AG08395 (cell line): Measurements from ENCODE around the gene CORO2A.
"Not testable (repeated sequence)": the region's sequence is repeated elsewhere in the genome, so short reads cannot be mapped to it uniquely, and the experiment has no call there.

Experiments
- DNase-seq: peaks from one replicate; pipeline ENCODE4 v3.0.0; 2012; ENCODE audit warnings: mixed read lengths, low spot score

CORO2A gene

GRCh38 chr9:98117097-98117496 lies 75.3 kb downstream of the CORO2A start:
- not testable (repeated sequence) for DNase-seq

- DNase-seq: no peak
Observed at GRCh38 chr9:98109052-98109451, 83.4 kb downstream of the CORO2A start.

DNA sequence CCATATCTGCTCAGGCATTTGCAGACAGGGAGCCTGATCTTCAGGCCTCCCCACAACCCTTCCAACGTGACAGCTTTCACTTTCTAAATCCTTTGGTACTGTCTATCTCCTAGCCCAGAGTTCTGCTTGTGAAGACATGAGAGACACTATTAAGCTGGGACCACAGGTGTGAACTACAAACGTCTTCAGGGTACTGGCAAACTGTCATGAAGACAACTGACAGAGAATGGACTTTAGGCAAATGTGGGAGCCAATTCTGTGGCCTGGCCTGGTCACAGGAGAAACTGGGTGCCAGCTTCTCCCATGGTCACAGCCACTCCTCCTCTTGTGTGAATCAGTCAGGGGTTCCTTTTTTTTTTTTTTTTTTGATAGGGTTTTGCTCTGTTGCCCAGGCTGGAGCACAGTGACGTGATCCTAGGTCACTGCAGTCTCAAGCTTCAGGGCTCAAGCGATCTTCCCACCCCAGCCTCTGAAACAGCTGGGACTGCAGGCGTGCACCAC lies 83.9 kb downstream of the CORO2A start:
- no peak for DNase-seq

DNA sequence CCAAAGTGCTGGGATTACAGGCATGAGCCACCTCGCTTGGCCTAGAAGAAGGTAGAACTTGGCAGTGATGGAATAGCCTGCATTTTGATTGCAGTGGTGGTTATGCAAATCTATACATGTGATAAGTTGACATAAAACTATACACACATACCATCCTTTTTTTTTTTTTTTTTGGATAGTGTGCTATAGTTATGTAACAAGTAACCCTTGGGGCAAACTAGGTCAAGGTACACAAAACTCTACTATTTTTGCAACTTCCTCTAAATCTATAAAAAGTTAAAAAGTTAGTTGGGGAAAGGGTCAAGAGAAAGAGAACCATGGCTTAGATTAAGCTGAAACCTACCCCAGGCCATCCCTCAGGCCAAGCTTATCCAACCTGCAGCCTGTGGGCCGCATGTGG lies 84.5 kb downstream of the CORO2A start:
- no peak for DNase-seq

DNA sequence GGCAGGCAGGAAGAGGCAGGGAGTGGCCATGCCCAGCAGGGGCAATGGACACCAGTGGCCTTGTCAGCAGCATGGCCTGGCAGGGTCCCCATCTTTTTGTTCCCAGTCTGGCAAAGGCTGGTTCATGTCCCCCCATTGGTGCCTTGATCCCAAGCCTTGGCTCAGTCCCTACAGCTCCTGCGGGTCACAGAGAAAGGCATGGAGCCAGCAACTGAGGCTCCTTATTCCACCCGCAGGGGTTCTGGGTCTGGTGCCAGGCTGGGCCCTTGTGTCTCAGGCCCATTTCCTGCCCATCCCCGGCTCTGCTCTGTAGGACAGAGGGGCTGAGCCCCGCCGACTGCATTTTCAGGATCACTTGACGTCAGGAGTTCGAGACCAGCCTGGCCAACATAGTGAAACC lies 87.4 kb downstream of the CORO2A start:
- no peak for DNase-seq

DNA sequence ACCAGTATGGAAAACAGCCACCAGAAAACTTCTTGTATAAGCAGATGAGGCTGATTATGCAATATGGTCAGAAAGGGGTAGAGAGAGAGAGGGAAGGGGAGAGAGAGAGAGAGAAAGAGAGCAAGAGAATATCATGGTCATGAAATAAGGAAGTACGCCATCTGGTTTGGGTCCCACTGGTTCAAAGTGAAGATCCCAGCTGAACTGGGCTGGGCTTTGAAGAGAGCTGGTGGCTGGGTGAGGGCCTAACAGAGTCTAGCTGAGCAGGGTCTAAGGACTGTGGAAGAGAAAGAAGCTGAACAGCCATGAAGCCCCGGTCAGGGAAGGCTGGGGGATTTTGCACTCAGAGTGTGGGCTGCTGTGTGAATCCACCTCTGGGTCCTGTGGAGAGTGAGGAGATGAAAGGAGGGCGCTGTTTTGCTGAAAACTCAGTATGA lies 88.0 kb downstream of the CORO2A start:
- DNase-seq: no peak

- DNase-seq: no peak
Observed at GRCh38 chr9:98101868-98102273, 90.6 kb downstream of the CORO2A start.

- DNase-seq: no peak
Observed at GRCh38 chr9:98101416-98101815, 91.0 kb downstream of the CORO2A start.

- no peak for DNase-seq
Observed at GRCh38 chr9:98100456-98100855, 92.0 kb downstream of the CORO2A start.

DNA sequence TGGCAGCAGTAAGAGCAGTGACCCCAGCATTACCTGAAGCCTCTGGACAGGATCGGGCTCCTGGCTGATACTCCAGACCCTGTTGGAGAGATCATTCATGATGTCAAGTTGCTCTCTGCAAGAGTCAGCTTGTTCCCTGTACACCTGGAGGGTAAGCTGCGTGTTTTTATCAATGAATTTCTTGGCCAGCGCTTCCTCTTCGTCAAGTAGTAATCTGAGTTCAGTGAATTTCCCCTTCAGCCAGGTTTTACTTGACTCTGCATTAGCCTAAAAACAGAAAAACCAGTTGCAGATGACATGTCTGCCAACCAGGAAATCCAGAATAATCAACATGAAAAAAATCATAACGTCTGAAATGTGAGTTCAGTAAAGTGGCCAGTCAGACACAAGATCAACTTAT lies 92.5 kb downstream of the CORO2A start:
- DNase-seq: no peak

DNA sequence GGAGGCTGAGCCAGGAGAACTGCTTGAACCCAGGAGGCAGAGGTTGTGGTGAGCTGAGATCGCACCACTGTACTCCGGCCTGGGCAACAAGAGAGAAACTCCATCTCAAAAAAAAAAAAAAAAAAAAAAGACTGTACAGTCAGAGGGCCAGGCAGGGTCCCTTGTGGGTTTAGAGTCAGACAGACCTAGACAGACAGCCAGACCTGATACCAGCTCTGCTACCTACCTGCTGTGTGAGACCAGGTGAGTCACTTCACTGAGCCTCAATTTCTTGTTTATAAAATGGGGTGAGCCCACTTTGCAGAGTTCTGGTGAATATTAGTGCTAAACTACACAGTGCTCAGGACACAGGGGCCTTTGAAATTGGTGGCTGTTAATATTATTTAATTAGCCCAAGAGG lies 93.1 kb downstream of the CORO2A start:
- no peak for DNase-seq

DNA sequence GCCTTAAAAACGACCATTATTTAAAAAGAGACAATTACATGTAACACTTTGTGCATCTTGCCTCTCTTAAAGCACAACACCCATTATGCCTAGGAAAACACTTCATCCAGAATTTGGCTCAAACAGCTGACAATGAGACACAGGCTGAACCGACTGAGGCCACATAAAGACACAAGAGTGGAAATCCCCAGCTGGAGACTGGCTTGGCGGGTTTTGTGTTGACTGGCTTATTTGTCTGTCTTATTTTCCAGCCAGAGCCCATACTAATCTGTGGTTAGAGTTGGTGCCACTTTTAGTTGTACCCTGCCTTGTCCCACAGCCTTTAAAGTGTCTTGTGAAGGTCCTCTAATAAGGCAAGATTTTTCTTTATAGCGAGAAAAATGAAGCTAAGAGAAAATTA lies 94.6 kb downstream of the CORO2A start:
- DNase-seq: no peak

GRCh38 chr9:98096091-98096490 lies 96.3 kb downstream of the CORO2A start:
- DNase-seq: no peak

DNA sequence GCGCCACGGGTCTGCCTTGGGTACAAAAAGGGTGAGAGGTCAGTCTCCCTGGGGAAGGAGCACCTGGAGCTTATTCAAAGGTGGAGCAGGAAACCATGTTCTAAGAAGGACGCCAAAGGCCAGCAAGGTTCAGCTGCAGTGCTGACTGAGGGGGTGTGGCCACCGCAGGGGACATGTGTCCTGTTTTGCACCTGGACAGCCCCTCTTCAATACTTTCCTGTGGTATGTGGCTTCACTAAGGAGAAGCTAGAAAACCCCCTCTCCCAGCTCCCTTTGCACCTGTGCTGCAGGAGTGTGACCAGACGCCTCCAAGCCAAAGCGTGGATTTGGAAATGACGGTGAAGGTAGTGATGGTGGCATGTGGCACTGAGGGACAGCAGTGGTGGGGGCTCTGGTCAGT lies 97.0 kb downstream of the CORO2A start:
- DNase-seq: no peak

DNA sequence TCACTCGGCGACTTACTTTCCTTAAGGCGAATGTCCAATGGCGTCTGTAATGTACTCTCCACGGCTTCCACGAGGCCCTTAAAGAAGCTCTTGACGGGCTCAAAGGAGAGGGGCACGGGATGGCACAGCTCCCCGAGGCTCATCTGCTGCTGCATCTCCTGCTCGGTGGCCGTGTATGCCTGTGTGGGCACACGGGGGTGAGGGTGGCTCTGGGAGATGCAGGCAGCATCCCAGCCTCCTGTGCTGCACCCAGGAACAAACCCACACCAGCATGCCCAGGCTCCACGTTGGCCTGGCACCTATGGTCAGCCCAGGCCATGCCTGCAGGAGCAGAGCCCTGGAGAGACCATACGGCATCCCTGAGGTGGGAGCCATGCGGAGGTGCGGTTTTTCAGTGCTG lies 97.6 kb downstream of the CORO2A start:
- DNase-seq: no peak

DNA sequence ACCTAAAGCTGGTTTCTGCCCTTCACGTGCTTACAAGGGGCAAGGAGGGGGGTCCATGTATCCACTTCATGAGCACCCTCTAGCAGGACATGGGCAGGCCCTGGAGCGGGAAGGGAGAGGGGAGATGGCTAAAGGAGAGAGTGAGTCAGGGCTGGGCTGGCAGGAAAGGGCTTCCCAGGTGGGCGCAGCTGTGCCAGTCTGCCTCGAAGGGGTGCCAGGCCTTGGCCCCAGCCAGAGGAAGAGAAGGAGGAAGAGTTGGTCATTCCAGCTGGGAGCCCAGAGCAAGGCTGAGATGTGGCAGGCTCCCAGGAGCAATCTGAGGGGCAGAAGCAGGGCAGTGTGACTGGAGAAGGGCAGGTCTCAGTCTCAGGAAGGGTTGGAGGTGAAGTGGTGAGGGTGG lies 98.1 kb downstream of the CORO2A start:
- no peak for DNase-seq

DNA sequence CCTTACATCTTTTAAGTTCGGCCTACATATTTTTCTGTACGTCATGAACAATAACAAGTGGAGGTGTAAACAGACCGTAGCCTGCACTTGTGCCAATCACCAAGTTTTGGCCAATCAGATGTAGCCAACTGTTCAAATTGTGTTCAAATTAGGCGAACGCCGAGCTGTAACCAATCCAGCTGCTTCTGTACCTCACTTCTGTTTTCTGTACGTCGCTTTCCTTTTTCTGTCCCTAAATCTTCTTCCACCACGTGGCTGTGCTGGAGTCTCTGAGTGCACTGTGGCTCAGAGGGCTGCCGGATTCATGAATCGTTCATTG lies 99.9 kb downstream of the CORO2A start:
- DNase-seq: no peak

DNA sequence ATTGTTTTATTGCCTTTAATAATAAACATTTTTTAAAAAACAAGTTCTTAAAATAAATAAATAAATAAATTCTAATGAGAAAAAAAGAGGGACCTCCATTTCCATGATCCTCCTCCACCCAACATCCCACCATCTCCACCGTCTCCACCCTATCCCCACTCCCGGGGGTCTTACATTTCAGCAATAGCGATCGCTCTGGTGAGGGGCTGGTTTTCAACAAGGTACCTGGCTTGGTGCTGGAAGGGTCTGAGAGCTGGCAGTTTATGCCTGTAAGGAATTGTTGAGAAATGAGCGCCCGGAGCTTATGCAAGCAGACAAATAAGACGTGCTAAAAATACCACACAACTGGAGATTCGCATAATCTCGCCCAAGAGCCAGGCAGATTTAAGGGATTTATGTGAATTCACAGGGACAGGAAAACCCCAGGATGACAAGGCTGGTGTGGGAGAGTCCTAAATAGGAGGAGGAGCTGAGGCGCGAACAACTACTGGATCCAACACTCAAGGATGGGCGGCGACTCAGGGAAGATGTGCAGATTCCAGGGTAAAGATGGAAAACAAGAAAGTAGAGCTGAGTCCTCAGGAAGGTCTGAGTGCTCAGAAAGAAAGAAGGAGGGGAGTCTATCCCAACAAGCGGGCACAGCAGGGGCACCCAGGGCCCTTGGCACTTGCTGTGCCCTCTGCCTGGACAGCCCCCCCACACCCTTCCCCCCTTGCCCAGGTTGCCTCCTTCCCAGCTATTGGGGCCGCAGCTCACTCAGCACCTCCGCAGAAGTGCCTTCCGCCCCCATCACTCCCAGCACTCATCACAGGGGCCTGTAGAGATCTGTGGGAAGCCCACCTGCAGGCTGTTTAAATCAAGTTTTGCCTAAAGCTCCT lies 100.5 kb downstream of the CORO2A start:
- DNase-seq: no peak

- not testable (repeated sequence) for DNase-seq
Observed at GRCh38 chr9:98090674-98091073, 101.8 kb downstream of the CORO2A start.

DNA sequence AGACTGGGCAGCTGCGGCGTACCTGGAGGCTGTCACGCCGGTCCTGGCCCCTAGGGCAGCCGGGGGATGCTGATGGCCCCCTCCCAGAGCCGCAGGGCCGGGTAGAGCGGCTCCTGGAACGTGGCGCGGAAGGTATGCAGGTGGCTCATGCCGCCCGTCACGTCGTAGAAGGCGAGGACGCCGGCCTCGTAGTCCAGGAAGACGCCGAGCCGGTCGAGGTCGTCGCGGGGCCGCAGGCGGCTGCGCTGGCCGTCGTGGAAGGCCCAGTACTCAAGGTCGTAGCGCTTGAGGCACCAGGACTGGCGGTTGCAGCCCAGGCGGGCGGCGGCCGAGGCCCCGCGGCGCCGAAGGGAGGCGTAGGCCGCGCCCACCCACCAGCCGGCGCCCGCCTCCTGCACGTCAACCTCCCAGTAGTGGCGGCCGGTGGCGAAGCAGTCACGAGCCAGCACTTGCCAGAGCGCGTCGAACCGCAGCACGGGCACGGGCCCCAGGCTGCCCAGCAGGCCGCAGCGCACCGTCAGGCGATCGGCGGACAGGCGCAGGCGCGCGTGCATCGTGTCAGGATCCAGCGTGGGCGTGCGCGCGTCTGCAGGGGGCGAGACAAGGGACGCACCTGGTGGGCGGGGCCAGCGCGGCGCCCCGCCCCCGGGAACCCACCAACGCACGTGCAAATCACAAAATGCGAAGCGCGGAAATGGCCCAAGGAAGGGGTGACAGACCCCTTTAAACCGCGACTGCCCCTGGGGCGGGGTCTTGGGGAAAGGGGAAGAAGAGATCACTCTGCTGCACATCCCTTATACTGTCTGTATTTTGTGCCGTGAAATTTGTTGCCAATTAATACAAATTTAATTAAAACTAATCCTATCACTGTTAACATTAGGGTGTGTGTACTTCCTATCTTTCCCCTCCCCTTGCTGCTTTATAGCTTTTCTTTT lies 104.8 kb downstream of the CORO2A start:
- DNase-seq: peak; percentile 55

DNA sequence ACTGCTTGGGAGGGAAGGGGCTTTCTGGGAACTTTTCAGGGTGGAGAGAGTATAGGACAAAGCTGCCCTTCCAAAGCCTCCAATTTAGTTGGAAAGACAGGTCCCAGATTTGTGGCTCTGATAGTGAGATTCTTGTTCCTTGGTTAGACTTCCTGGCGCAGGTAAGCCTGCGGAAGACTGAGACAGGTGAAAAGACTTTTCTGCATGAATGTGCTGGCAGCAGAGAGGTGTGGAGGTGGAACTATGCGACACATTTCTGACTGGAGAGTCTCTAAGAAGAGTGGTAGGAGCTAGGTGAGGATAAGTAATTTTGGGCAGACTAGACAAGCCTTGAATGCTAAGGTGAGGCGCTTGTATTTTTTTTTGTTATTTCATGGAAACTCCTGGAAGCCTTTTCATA lies 106.0 kb downstream of the CORO2A start:
- DNase-seq: no peak

GRCh38 chr9:98085944-98086343 lies 106.5 kb downstream of the CORO2A start:
- DNase-seq: no peak

DNA sequence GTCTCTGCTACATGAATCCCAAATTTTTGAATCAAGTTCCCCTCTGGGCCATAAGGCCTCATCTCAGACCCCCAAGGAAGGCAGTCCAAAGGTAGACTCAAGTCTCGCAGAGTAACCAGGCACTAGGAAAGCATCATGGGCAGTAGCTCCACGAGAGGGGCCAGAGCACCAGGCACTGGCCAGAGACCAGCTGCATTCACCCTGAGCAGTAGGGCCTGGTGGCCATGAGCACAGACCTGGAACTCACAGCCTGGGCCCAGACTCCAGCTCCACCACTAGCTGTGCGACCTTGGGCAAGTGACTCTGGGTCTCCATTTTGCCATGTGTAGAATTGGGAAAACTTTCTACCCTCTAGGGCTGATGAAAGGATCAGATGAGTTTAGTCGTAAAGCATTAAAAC lies 107.4 kb downstream of the CORO2A start:
- no peak for DNase-seq
